ENCODE data around the gene GEMIN8.
A peak's percentile ranks its signal among the peaks of the same experiment; 100 is the strongest.

GEMIN8 gene

GRCh38 chrX:14029425-14030173 lies at the start of gene GEMIN8:
GEMIN8 (minus strand) TSS chrX:14029892; CDS start chrX:14021478, 8,414 bp downstream.
- Histone ChIP-seq H3K27me3 (ENCODE audit: control insufficient read depth, low read length) (no peaks in the 10 kb centered on the region), H3K4me1 (ENCODE audit: control insufficient read depth, low read length) (peaks cover 46% of the 10 kb centered on the region), H3K79me2 (ENCODE audit: control insufficient read depth, low read length) (peaks cover 47% of the 10 kb centered on the region), H3K36me3 (ENCODE audit: control insufficient read depth, low read length) (peaks cover 13% of the 10 kb centered on the region), H3K4me2 (ENCODE audit: low read length) (peak within 1 kb of the TSS; percentile 79), H3K9me2 (replicated peaks; ENCODE audit: control insufficient read depth, low read length) (no peaks in the 10 kb centered on the region), H4K20me1 (ENCODE audit: control insufficient read depth, insufficient read depth, low read depth, low read length) (no peaks in the 10 kb centered on the region), H3K4me3 (ENCODE audit: low read length) (peak within 1 kb of the TSS; percentile 90), H3F3A (ENCODE audit: control insufficient read depth, insufficient read depth) (peaks cover 4% of the 10 kb centered on the region; the same call in 1 of the 2 replicates), H3K27ac (ENCODE audit: low read depth, low read length) (peak within 1 kb of the TSS; percentile 68), H3K9me3 (ENCODE audit: control insufficient read depth, insufficient read depth, low read length) (no peaks in the 10 kb centered on the region)
- no peak for TF ChIP-seq EZH2phosphoT487 (IDR thresholded peaks at IDR 0.05; ENCODE audit: borderline replicate concordance, low read length)
- TF ChIP-seq, protein P1, sequence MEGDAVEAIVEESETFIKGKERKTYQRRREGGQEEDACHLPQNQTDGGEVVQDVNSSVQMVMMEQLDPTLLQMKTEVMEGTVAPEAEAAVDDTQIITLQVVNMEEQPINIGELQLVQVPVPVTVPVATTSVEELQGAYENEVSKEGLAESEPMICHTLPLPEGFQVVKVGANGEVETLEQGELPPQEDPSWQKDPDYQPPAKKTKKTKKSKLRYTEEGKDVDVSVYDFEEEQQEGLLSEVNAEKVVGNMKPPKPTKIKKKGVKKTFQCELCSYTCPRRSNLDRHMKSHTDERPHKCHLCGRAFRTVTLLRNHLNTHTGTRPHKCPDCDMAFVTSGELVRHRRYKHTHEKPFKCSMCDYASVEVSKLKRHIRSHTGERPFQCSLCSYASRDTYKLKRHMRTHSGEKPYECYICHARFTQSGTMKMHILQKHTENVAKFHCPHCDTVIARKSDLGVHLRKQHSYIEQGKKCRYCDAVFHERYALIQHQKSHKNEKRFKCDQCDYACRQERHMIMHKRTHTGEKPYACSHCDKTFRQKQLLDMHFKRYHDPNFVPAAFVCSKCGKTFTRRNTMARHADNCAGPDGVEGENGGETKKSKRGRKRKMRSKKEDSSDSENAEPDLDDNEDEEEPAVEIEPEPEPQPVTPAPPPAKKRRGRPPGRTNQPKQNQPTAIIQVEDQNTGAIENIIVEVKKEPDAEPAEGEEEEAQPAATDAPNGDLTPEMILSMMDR (IDR thresholded peaks at IDR 0.05; ENCODE audit: low read depth, low read length, poor library complexity, severe bottlenecking), result no peak

GRCh38 chrX:14076639-14077038 lies 46.9 kb upstream of the GEMIN8 start:
- no peaks in the 10 kb centered on the region for H3K9me3 ChIP-seq (ENCODE audit: control insufficient read depth, insufficient read depth, low read length)
- TF ChIP-seq, protein P1 (IDR thresholded peaks at IDR 0.05; ENCODE audit: low read depth, low read length, poor library complexity, severe bottlenecking), result no peak
- TF ChIP-seq EZH2phosphoT487 (IDR thresholded peaks at IDR 0.05; ENCODE audit: borderline replicate concordance, low read length), result no peak
- no peaks in the 10 kb centered on the region for H3K27me3 ChIP-seq (ENCODE audit: control insufficient read depth, low read length)
- no peak overlapping the region for H3K4me2 ChIP-seq (ENCODE audit: low read length)
- H3F3A ChIP-seq (ENCODE audit: control insufficient read depth, insufficient read depth), result no peaks in the 10 kb centered on the region
- H4K20me1 ChIP-seq (ENCODE audit: control insufficient read depth, insufficient read depth, low read depth, low read length), result no peaks in the 10 kb centered on the region
- no peaks in the 10 kb centered on the region for H3K79me2 ChIP-seq (ENCODE audit: control insufficient read depth, low read length)
- no peak overlapping the region for H3K4me3 ChIP-seq (ENCODE audit: low read length)
- H3K36me3 ChIP-seq (ENCODE audit: control insufficient read depth, low read length), result no peaks in the 10 kb centered on the region
- H3K9me2 ChIP-seq (replicated peaks; ENCODE audit: control insufficient read depth, low read length), result no peaks in the 10 kb centered on the region
- H3K27ac ChIP-seq (ENCODE audit: low read depth, low read length), result no peak overlapping the region
- no peaks in the 10 kb centered on the region for H3K4me1 ChIP-seq (ENCODE audit: control insufficient read depth, low read length)

DNA sequence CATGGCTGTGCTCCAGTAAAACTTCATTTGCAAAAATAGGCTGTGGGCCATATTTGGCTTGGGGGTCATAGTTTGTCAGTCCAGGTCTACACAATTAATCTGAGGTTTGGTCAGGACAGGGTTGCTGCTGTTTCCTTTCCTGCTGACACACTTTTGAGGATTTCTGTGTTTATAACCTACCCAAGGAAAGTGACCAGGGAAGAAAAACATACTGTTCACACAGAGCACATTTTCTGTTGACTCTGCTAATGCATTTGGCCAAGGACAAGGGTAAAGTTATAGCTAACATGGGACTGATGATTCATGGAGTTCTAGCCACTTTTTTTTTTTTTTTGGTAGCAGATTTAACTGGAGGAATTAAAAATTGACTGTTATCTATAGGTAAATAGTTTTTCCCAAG lies 43.9 kb upstream of the GEMIN8 start:
- no peaks in the 10 kb centered on the region for H3K9me3 ChIP-seq (ENCODE audit: control insufficient read depth, insufficient read depth, low read length)
- no peak overlapping the region for H3K4me2 ChIP-seq (ENCODE audit: low read length)
- H4K20me1 ChIP-seq (ENCODE audit: control insufficient read depth, insufficient read depth, low read depth, low read length), result no peaks in the 10 kb centered on the region
- no peaks in the 10 kb centered on the region for H3K27me3 ChIP-seq (ENCODE audit: control insufficient read depth, low read length)
- no peaks in the 10 kb centered on the region for H3K79me2 ChIP-seq (ENCODE audit: control insufficient read depth, low read length)
- no peak for TF ChIP-seq EZH2phosphoT487 (IDR thresholded peaks at IDR 0.05; ENCODE audit: borderline replicate concordance, low read length)
- TF ChIP-seq, protein P1 (IDR thresholded peaks at IDR 0.05; ENCODE audit: low read depth, low read length, poor library complexity, severe bottlenecking), result no peak
- no peaks in the 10 kb centered on the region for H3F3A ChIP-seq (ENCODE audit: control insufficient read depth, insufficient read depth)
- no peaks in the 10 kb centered on the region for H3K9me2 ChIP-seq (replicated peaks; ENCODE audit: control insufficient read depth, low read length)
- H3K27ac ChIP-seq (ENCODE audit: low read depth, low read length), result no peak overlapping the region
- no peaks in the 10 kb centered on the region for H3K36me3 ChIP-seq (ENCODE audit: control insufficient read depth, low read length)
- H3K4me1 ChIP-seq (ENCODE audit: control insufficient read depth, low read length), result no peaks in the 10 kb centered on the region
- H3K4me3 ChIP-seq (ENCODE audit: low read length), result no peak overlapping the region

All from DOHH2 (cell line).